Endothelial cell of umbilical vein (primary cell): ENCODE measurements around the gene MUC5AC. TPM values are rescaled to one million over a fixed set of nuclear protein-coding genes. Genes with fewer than 3 reads are reported as not detected.

Experiments
- BruUV-seq: library from RNA; stranded (reverse); fragments of 400-500 nt; replicated peaks from 2 replicates; lab custom pipeline; 2021; lab: Mats Ljungman, UMichigan
- CTCF ChIA-PET: fragments of 300-600, 350-600 bp; sonication (Branson Sonifier 250); formaldehyde crosslinking; loops from one replicate; lab custom pipeline; 2021; ENCODE audit warnings: antibody characterized with exemption, inconsistent platforms; lab: Charles Lee
- POLR2A ChIA-PET: fragments of 300-600, 350-600 bp; sonication (Branson Sonifier 250); formaldehyde crosslinking; loops from one replicate; lab custom pipeline; 2021; ENCODE audit warnings: antibody characterized with exemption, inconsistent platforms; lab: Charles Lee
- DNase-seq: peaks from one replicate; pipeline ENCODE4 v3.0.0-alpha.2; 2011; ENCODE audit warnings: low read depth, low spot score
- FAIRE-seq: peaks from 2 replicates; lab custom pipeline; 2011; peaks lifted over from hg19 to GRCh38; lab: Jason Lieb, UNC
- H2AFZ ChIP-seq: 2 replicates; pipeline ENCODE4 v1.6.0; 2012; ENCODE audit warnings: low read depth, low read length, control low read depth, inconsistent platforms
- H3K27ac ChIP-seq: 2 replicates; pipeline ENCODE4 v1.5.1; 2011; ENCODE audit warnings: low read depth, mild to moderate bottlenecking, control low read depth, low read length, moderate library complexity; ENCODE audit not compliant: insufficient read depth
- H3K27me3 ChIP-seq, 2 experiments: 2 replicates each; pipeline versions ENCODE4 v1.6.0 to v1.6.1; 2011; ENCODE audit warnings: low read length in 2 of 2, mixed read lengths in 1 of 2; ENCODE audit not compliant: control insufficient read depth in 2 of 2, insufficient read depth in 2 of 2
- H3K36me3 ChIP-seq, 2 experiments: 2 replicates in 1 of 2; 3 replicates in 1 of 2; pipeline ENCODE4 v1.5.1; 2011; ENCODE audit warnings: low read length in 2 of 2, mild to moderate bottlenecking in 1 of 2, moderate library complexity in 1 of 2; ENCODE audit not compliant: control insufficient read depth in 2 of 2, insufficient read depth in 2 of 2; ENCODE audit errors: extremely low read depth in 1 of 2
- H3K4me1 ChIP-seq: 3 replicates; pipeline ENCODE4 v1.5.1; 2011; ENCODE audit warnings: mild to moderate bottlenecking, low read length; ENCODE audit not compliant: control insufficient read depth, insufficient read depth; ENCODE audit errors: extremely low read depth
- H3K4me2 ChIP-seq: 2 replicates; pipeline ENCODE4 v1.6.1; 2011; ENCODE audit warnings: low read length, control low read depth, mixed read lengths; ENCODE audit not compliant: insufficient read depth
- H3K4me3 ChIP-seq, 3 experiments: fragments of 200-600 bp in 1 of 3; sonication (generic), shearing (Covaris generic) in 1 of 3; replicated peaks in 1 of 3; 2 replicates each; pipeline ENCODE4 v1.5.1; 2011 to 2016; ENCODE audit warnings: control low read depth in 3 of 3, low read length in 3 of 3, mild to moderate bottlenecking in 2 of 3, inconsistent platforms in 1 of 3, low read depth in 1 of 3, moderate library complexity in 1 of 3; ENCODE audit not compliant: insufficient read depth in 1 of 3
- H3K79me2 ChIP-seq: 2 replicates; pipeline ENCODE4 v1.6.0; 2012; ENCODE audit warnings: low read length, inconsistent platforms; ENCODE audit not compliant: control insufficient read depth, insufficient read depth
- H3K9ac ChIP-seq: replicated peaks from 2 replicates; pipeline ENCODE3; 2011; ENCODE audit warnings: low read length, control low read depth; ENCODE audit not compliant: insufficient read depth; ENCODE audit errors: extremely low read depth
- H3K9me1 ChIP-seq: replicated peaks from 3 replicates; pipeline ENCODE4 v1.6.0; 2011; ENCODE audit warnings: mild to moderate bottlenecking, low read length; ENCODE audit not compliant: control insufficient read depth, insufficient read depth; ENCODE audit errors: extremely low read depth
- H3K9me3 ChIP-seq: replicated peaks from 2 replicates; pipeline ENCODE4 v1.5.1; 2012; ENCODE audit warnings: low read length, inconsistent platforms; ENCODE audit not compliant: control insufficient read depth, insufficient read depth
- H4K20me1 ChIP-seq: replicated peaks from 2 replicates; pipeline ENCODE3; 2011; ENCODE audit warnings: mild to moderate bottlenecking, low read length; ENCODE audit not compliant: control insufficient read depth, insufficient read depth; ENCODE audit errors: extremely low read depth
- EZH2 ChIP-seq: IDR thresholded peaks from 2 replicates; pipeline ENCODE4 v1.6.1; 2012; ENCODE audit warnings: borderline replicate concordance, low read depth, mild to moderate bottlenecking, moderate library complexity, low read length, inconsistent platforms; ENCODE audit not compliant: severe bottlenecking
- FOS ChIP-seq: IDR thresholded peaks from 2 replicates; pipeline ENCODE4 v1.6.1; 2011; ENCODE audit warnings: mild to moderate bottlenecking, low read length, moderate library complexity, borderline replicate concordance; ENCODE audit not compliant: insufficient read depth
- GATA2 ChIP-seq: IDR thresholded peaks from 2 replicates; pipeline ENCODE4 v1.7.0; 2011; ENCODE audit warnings: low read depth, mild to moderate bottlenecking, moderate library complexity, mixed read lengths, low read length; ENCODE audit not compliant: insufficient read length, insufficient read depth
- JUN ChIP-seq: IDR thresholded peaks from 2 replicates; pipeline ENCODE4 v1.6.1; 2011; ENCODE audit warnings: borderline replicate concordance, low read depth; ENCODE audit not compliant: insufficient read length, insufficient read depth
- MYC ChIP-seq: IDR thresholded peaks from one replicate; pipeline ENCODE4 v1.6.1; 2011; ENCODE audit warnings: mild to moderate bottlenecking, low read depth, low read length
- POLR2A ChIP-seq: IDR thresholded peaks from 2 replicates; pipeline ENCODE4 v1.6.1; 2012; ENCODE audit warnings: low read depth, mild to moderate bottlenecking, control low read depth, low read length
- POLR2AphosphoS5 ChIP-seq: IDR thresholded peaks from 2 replicates; pipeline ENCODE4 v1.6.1; 2012; ENCODE audit warnings: low read depth, mild to moderate bottlenecking, control low read depth, low read length, moderate library complexity; ENCODE audit not compliant: insufficient read depth
- dilution Hi-C: fragments of 300-500 bp; cut with MboI; formaldehyde crosslinking; loops from one replicate; pipeline ENCODE4 v1.15.0; 2019; ENCODE audit warnings: low sequenced_read_pairs; ENCODE audit not compliant: extremely low pct_ligation_motif_present
- intact Hi-C: fragments of 100-400 bp; cut with micrococcal nuclease; formaldehyde crosslinking; loops from one replicate; pipeline ENCODE4 v1.10.0; 2022
- polyA plus RNA-seq, 4 experiments: library from polyadenylated mRNA; depleted of rRNA in 3 of 4; stranded (reverse) in 3 of 4; unstranded in 1 of 4; fragments of >200 nt; gene quantifications; 2 replicates each; pipeline versions ENCODE4 v1.2.1 to v1.2.3, GENCODE V29; 2011 to 2012; ENCODE audit warnings: missing spikeins in 1 of 4
- total RNA-seq: library from RNA; stranded (reverse); gene quantifications from 2 replicates; pipeline ENCODE4 v1.2.3, GENCODE V29; 2021
- TF ChIP-seq, protein P1 (sequence below): IDR thresholded peaks from 2 replicates; pipeline ENCODE4 v1.6.1; 2011; ENCODE audit not compliant: insufficient read depth, insufficient read length
- TF ChIP-seq, protein P2 (sequence below), 2 donors: IDR thresholded peaks; 1 replicate in 1 of 2; 2 replicates in 1 of 2; pipeline ENCODE4 v1.5.1; 2011; ENCODE audit warnings: low read length in 2 of 2, mild to moderate bottlenecking in 2 of 2, moderate library complexity in 2 of 2, control low read depth in 1 of 2, inconsistent platforms in 1 of 2, low read depth in 1 of 2; ENCODE audit not compliant: insufficient read depth in 1 of 2; ENCODE audit errors: extremely low read depth in 1 of 2

Gene MUC5AC
- total and polyA plus RNA-seq, 2 donors (not counting 3 experiments of a cell fraction or from before 2014, with no cell fraction given), result not detected

DNA sequence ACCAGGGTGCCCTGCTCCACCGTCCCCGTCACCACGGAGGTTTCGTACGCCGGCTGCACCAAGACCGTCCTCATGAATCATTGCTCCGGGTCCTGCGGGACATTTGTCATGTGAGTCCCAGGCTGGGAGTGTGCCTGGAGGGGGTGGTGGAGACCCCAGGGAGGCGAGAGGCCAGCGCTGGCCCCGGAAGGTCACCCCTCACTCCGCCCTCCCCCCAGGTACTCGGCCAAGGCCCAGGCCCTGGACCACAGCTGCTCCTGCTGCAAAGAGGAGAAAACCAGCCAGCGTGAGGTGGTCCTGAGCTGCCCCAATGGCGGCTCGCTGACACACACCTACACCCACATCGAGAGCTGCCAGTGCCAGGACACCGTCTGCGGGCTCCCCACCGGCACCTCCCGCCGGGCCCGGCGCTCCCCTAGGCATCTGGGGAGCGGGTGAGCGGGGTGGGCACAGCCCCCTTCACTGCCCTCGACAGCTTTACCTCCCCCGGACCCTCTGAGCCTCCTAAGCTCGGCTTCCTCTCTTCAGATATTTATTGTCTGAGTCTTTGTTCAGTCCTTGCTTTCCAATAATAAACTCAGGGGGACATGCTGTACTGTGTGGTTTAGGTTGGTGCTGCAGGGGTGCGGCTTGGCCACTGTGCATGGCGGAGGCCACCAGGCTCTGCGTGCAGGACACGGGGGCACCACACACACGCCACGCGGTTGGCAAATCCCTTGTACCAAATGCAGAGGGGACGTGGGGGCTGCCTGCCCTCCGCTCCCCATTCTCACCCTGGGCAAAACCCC is 47.6 kb upstream of the MUC5AC start:
- ChIA-PET POLR2A (no interaction called here), CTCF (no interaction called here)
- Histone ChIP-seq H3K36me3 (no peaks in the 10 kb centered on the region), H4K20me1 (no peaks in the 10 kb centered on the region), H3K9me3 (no peaks in the 10 kb centered on the region), H3K79me2 (no peaks in the 10 kb centered on the region), H3K4me1 (no peaks in the 10 kb centered on the region), H3K9ac (no peak overlapping the region), H3K4me3 (no peak overlapping the region), H3K4me2 (no peak overlapping the region), H3K9me1 (no peaks in the 10 kb centered on the region), H3K27ac (no peak overlapping the region), H2AFZ (no peak overlapping the region), H3K27me3 (no peaks in the 10 kb centered on the region)
- intact Hi-C loops (no loop called here), dilution Hi-C loops (no loop called here)
- FAIRE-seq (no peak), DNase-seq (no peak)
- BruUV-seq, result no TSS peak
- TF ChIP-seq POLR2AphosphoS5 (no peak), FOS (no peak), EZH2 (no peak), MYC (no peak), POLR2A (no peak), GATA2 (no peak), JUN (no peak)
- TF ChIP-seq, protein P1, sequence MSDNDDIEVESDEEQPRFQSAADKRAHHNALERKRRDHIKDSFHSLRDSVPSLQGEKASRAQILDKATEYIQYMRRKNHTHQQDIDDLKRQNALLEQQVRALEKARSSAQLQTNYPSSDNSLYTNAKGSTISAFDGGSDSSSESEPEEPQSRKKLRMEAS, result no peak
- TF ChIP-seq, protein P2, sequence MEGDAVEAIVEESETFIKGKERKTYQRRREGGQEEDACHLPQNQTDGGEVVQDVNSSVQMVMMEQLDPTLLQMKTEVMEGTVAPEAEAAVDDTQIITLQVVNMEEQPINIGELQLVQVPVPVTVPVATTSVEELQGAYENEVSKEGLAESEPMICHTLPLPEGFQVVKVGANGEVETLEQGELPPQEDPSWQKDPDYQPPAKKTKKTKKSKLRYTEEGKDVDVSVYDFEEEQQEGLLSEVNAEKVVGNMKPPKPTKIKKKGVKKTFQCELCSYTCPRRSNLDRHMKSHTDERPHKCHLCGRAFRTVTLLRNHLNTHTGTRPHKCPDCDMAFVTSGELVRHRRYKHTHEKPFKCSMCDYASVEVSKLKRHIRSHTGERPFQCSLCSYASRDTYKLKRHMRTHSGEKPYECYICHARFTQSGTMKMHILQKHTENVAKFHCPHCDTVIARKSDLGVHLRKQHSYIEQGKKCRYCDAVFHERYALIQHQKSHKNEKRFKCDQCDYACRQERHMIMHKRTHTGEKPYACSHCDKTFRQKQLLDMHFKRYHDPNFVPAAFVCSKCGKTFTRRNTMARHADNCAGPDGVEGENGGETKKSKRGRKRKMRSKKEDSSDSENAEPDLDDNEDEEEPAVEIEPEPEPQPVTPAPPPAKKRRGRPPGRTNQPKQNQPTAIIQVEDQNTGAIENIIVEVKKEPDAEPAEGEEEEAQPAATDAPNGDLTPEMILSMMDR (IDR thresholded peaks at IDR 0.05; ENCODE audit: extremely low read depth in 1 of 2, insufficient read depth in 1 of 2, low read depth in 1 of 2, low read length in 2 of 2), result no peak
